A172 (cell line): ENCODE data around the gene OR5B12. TPM values are rescaled to one million over a fixed set of nuclear protein-coding genes. Genes with fewer than 3 reads are reported as not detected.

ENCODE experiments used
- total RNA-seq: library from RNA; depleted of rRNA; stranded (reverse); fragments of >200 nt; shearing (Covaris generic); gene quantifications from 2 replicates; pipeline ENCODE4 v1.2.3, GENCODE V29; 2014; rRNA removed

Gene OR5B12
- total RNA-seq, 1 experiment from 2014 or later, result not detected

Other genes with a start within 250 kb of the OR5B12 start
- not detected in 2 replicates for gene OR1S2, start 238.1 kb downstream of the OR5B12 start, total RNA-seq
- gene OR1S1, start 229.5 kb downstream of the OR5B12 start, total RNA-seq, result not detected in 2 replicates
- not detected in 2 replicates for gene OR10Q1, start 213.3 kb downstream of the OR5B12 start, total RNA-seq
- not detected in 2 replicates for gene OR10W1, start 174.0 kb downstream of the OR5B12 start, total RNA-seq
- gene OR5B17, start 83.2 kb downstream of the OR5B12 start, total RNA-seq, result not detected in 2 replicates
- gene OR5B3, start 35.4 kb downstream of the OR5B12 start, total RNA-seq, result not detected in 2 replicates
- gene OR5B2, start 14.1 kb downstream of the OR5B12 start, total RNA-seq, result not detected in 2 replicates
- gene OR5B21, start 65.9 kb upstream of the OR5B12 start, total RNA-seq, result not detected in 2 replicates
- gene LPXN, start 133.6 kb upstream of the OR5B12 start, total RNA-seq, result 0.84 and 1.8 TPM in 2 replicates
- gene ZFP91, start 136.8 kb upstream of the OR5B12 start, total RNA-seq, result 49.2 and 60.5 TPM in 2 replicates
- 0.07 and 0.41 TPM in 2 replicates for gene CNTF, start 180.4 kb upstream of the OR5B12 start, total RNA-seq